ENCODE data around the gene GAS7.
"Not testable (repeated sequence)": the region's sequence is repeated elsewhere in the genome, so short reads cannot be mapped to it uniquely, and the experiment has no call there.

The GAS7 gene

DNA sequence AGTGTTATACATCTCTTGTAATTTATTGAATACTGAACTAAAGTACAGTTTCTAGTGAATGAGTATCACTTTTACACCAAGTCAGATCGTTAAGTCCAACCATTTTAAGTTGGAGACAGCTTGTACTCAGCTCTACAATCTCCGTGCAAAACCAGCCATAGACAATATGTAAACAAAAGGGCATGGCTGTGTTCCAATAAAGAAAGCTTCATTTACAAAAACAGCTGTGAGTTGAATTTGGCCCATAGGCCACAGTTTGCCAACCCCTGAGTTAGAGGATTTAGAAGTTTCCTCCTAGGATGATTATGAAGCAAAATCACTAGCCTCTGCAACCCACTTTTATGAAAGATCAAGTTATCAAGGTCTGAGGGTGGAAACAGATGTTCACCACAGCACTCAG is 187.7 kb downstream of the GAS7 start:
- DNase-seq: no peak

DNA sequence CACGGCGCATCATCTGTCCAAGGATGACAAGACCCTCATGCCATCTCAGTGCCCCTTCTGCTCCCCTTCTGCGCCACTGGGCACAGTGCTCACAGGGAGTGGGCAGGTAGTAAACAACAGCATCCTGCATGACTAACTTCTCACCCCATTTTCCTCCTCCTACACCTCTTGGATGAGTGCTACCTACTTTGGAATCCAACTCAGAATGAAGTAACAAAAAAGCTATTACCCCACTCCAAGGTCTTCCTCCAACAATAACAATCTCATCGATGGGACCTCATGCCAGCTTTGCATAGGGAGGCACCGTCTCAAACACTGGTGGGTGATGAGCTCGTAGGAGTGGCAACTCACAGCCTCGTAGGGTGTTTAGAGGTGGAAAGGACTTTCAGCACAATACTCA is 194.7 kb downstream of the GAS7 start:
- no peak for DNase-seq

DNA sequence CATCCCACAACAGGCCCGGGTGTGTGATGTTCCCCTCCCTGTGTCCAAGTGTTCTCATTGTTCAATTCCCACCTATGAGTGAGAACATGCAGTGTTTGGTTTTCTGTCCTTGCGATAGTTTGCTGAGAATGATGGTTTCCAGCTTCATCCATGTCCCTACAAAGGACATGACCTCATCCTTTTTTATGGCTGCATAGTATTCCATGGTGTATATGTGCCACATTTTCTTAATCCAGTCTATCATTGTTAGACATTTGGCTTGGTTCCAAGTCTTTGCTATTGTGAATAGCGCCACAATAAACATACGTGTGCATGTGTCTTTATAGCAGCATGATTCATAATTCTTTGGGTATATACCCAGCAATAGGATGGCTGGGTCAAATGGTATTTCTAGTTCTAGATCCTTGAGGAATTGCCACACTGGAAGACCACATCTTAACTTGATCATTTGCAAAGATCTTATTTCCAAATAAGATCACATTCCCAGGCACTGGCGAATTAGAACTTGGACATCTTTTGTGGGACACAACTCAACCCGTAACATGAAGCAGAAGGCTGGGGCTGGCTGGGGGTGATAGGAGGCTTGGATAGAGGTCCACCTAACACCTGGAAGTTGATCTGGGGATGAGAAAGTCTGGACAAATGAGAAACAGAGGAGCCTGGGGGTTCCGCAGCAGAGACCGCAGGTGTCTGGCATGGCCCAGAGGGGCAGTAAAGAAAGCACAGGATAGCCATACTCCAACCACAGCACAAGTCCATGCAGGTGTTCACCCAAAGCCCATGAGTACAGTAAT is 195.6 kb downstream of the GAS7 start:
- DNase-seq: not testable (repeated sequence)

DNA sequence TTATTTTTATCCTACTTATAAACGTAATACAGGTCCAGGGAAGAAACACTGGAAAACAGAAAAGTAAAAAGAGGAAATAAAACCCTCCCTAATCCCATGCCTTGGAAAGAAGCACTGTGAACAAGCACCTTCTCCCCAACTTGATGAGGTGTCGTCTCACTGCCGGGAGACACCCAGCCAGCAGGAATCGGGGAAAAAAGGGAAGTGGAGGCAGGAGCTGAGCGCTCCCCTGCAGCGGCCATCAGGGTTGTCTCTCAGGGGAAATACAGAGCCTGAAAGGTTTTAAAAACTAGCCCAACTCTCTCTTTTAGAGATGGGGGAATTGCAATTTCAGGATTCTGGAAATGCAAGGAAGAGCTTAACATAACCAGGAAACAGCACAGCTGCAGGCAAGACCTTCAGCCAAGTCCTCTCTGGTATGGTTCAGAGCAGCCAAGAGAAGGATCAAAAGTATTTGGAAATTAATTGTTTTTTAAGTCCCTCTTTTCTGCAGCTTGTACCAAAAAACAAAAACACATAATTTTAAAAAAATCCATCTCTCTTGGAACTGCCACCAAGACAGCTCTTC is 197.0 kb downstream of the GAS7 start:
- DNase-seq: no peak

DNA sequence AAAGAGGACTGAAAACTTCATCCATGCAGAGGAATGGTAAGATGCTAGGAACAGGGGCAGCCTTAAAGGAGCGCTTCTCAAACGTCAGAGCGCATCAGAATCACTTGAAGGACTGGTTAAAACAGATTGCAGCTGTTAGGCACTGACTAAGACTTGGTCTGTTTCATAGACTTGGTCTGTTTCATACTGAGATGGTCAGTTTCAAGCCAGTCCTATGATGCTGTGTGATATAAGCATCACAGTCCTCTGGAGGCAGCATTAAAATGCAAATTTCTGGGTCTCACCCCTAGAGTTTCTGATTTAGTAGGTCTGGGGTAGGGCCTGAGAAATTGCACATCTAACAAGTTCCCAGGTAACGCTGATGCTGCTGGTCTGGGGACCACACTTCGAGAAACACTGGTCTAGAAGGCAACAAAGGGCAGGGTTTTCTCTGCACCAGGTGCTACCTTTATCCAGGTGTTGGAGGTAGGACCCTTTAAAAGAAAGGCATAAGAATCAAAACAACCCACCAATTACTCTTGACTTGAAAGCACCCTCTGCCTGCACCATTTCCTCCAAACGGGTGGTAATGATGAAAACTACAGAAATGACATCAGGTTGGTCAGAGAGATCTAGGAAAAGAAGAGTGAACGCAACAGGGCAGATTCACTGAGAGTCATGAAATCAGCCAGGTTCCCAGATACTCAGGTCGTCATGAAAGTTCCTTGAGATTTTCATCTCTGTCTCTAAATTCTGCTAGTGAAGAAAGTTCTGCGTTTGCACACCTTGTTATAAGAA is 198.3 kb downstream of the GAS7 start:
- DNase-seq: no peak

DNA sequence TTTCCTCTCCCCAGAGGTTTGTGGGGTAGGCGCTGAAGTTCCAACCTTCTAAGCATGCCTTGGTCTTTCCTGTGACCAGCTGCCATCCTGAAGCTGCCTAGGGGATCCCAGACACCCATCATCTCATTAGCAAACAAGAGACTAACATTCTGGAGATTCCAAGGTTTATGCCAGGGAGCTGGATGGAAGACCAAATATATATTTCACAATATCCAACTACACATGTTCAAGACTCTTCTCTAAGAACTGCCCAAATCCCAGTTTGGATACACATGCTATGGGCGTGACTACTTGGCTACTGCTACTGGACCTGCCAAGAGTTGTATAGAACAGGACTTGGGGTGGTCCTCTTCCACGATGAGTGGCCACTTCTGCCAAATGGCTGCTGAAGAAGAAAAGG is 200.3 kb downstream of the GAS7 start:
- DNase-seq: no peak

DNA sequence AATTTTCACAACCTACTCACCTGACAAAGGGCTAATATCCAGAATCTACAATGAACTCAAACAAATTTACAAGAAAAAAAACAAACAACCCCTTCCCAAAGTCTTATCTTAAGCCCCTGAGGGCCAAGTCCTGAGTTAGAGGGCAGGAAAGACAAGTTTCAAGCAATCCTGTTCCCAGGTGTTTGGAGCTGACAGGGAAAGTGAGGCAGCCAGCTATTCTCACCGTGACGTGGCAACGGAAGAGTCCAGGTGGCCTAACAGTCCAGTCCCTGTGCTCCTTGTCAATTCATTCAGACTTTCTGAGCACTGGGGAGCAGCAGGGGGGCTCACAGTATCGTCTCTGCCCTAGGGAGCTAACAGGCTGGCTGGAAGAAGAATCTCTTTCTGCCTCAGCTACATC is 203.6 kb downstream of the GAS7 start:
- no peak for DNase-seq

DNA sequence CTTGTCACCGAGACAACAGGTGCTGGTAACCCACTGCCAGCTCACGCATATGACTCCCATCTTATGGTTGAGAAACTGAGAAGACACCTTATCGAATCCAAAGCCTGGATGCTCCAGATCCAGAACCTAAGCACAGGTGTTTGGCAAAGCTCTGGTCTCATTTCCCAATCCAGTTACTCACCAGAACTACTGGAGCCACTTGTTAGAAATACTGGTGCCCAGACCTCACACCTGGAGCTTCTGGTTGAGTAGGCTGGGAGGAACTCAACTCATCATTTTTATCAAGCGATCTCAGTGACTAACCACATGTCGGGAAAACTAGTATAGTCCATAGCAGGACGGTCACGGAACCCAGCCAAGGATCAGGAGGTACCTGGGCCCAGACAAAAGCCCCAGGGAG is 206.6 kb downstream of the GAS7 start:
- no peak for DNase-seq

DNA sequence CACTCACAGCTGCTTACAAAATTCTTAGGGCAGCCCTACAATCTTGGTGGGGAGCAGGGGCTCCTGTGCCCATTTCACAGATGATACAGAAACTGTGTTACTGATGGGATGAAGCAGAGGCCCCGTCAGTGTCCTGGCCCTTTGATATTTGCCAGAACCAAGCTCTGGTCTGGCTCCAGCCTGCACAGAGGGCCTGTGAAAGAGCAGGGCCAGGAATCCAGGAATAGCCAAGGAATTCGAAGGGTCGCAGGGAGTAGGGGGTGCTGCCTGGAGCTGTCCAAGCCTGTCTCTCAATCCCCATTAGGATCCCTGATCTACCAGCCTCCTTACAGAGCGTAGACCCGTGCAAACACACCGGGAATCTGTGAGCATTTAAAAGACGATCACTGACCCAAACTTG is 207.1 kb downstream of the GAS7 start:
- DNase-seq: no peak

DNA sequence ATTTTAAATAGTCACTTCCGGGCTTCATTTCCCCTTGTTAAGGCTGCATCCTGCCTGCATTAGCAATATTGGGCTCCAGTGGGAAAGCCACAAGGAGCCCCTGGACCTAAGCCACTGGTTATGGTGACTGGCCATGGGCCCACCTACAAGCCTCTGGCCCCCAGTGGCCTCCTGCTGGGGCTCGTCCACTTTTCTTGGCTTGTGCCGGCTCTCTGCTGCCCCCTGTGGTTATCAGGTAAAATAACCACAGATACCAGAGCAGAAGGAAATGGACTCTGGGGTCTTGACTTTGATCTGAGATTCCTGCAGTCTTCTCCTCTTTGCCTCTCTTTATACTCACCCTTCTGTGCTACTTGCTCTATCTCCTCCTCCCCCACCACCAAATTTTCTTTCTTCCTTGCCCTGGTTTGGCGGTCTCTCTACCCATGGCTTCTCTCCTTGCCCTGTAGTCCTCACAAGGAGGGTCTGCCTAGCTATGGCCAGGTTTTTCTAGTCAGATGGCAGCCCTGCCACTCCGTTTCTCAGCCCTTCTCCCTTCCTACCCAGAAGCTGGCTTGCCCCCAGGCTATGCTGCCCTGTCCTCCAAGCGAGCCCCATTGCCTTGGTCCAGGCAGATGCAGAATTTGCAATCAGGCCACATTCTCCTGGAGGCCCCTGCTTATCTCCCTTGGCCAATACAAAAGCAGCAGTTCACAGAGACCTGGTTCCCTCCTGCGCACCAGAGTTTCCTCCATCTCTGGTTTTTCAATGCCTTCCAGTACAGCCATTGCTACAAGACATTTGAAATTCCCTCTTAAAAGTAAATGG is 210.4 kb downstream of the GAS7 start:
- DNase-seq: peak; percentile 21

DNA sequence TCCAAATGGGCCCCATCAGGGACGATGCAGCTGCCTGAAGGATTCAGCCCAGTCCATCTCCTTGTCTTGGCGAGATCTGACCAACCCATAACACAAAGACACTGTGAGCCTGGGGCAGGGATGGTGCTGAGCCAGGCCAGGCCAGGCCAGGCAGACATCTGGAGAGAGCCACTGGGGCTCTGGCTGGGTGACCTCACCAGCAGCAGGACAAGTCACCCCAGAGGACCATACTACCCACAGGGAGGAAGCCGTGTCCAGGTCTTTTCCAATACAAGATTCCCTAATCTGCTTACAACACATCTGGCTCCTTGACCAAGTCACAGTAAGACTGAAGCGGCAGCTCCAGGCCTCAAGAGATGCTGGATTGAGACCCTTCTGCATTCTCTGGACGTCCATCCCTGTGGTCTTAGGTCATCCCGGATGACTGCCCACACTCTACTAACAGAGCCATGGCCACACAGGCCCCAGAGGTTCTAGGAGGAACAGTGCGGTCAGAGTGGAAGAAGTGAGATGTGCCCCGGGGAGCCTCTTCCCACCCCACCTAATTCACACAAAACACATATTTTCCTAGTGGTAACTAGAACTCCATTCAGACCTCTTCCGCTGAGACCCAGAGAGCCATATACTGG is 211.5 kb downstream of the GAS7 start:
- DNase-seq: no peak

DNA sequence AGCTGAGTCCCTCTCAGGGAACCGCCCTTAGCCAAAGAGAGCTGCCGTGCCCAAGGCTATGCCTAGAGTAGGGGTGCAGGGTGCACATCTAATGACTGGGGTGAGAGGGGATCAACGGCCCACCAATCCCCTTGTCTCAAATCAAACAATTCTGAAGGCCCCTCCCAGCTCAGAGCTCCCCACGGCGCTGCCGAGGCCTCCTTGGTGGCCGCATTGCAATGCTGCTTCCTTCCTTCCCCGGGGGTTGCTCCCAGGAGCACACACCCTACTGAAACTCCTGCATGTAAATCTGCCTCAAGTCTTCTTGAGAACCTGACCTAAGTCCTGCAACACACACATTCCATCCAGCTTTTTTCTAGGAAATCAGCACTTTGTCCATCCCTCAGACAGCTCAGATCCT is 212.8 kb downstream of the GAS7 start:
- no peak for DNase-seq

DNA sequence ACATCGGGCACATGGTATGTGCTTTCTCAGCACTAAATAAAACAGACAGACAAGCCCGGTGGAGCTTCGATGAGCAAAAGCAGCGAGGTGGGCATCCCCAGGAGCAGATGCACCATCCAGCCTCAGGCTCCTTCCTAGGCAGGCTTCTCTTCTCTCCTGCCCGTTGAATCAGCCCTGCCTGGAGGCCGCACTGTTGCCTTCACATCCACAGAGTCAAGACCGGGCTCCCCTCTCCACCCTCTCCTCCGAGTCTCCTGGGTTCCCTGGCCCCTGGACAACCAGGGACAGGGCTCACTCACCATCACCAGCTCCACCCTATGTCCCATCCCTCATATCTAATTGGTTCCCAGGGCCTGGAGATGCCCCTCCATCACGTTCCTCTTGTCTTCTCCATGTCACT is 213.6 kb downstream of the GAS7 start:
- no peak for DNase-seq

DNA sequence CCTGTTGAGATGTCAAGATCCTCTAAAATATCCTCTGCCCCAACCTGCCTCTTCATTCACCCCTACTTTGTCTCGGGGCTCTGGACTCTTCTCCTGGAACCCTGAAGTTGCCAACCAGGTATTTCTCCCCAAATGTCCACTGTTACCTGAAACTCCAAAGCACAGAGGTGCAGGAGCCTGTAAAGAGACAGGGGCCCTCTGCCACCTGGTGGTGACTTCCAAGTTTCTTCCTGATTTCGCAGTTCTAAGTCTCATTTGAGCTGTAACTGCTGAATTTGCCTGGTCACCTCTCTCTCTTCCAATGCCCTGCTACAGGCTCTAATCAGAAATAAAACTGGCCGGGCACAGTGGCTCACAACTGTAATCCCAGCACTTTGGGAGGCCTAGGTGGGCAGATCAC is 216.2 kb downstream of the GAS7 start:
- no peak for DNase-seq

DNA sequence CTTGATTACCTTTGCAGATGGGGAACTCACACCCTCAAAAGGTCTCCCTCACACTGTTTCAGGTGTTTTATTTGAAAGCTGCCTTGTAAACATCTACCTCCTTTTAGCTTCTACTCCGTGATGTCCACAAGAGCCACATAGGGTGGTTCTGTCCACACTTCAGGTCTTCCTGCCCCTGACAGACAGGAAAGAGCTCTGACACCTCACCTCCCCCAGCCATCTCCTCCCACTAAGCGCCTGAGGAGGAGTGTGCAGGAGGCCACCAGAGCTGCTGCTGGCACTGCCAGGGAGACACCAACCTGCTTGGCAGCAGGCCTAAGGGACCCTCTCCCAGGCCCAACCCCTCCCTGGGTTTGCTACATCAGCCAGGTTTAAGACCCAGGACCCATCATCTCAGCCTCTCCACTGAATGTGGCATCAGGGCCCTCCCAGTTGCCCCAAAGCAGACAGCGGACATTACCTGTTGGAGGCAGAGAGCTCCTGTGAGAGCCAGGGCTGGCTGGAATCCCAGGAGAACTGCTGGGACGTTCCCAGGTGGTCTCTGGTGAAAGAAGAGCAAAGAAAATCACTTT is 217.0 kb downstream of the GAS7 start:
- DNase-seq: no peak

DNA sequence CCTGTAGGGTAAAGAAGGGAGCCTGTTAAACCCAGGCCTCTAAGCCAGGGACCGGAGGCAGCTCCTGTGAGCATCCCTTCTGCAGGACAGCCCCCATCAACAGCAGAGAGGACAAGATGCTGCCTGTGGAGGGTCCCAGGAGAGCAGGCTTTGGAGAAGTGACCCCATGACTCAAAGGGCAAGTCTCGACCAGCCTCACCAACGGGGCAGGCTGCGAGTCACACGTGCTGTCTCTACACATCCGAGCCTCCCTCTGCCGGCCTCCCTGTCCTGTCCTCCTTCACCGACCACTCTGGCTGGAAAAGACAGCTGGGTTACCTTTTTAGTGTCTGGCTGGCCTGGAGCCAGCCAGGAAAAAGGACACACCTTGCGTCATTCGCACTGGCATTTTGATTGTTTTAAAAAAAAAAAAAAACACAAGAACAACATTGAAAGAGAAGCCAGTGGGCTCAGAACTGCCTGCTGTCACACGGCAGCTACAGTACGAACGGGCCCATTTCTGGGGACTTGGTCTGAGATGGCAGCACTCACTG is 218.9 kb downstream of the GAS7 start:
- no peak for DNase-seq

DNA sequence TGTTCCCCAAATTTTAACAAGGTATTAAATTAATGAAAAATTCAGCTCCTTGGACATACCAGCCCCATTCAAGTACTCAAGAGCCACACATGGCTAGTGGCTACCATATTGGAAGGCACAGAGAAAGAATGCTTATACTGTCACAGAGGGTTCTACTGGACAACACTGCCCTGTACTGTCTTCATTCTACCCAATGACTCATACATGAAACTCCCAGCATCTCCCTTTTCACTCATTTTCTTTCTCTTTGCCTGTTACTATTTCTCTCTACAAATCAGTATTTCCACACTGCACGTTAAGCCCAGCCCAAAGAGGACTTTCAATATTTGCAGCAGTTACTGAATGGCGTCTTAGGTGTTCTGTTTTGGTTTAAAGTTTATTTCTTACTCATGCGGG is 221.2 kb downstream of the GAS7 start:
- no peak for DNase-seq

DNA sequence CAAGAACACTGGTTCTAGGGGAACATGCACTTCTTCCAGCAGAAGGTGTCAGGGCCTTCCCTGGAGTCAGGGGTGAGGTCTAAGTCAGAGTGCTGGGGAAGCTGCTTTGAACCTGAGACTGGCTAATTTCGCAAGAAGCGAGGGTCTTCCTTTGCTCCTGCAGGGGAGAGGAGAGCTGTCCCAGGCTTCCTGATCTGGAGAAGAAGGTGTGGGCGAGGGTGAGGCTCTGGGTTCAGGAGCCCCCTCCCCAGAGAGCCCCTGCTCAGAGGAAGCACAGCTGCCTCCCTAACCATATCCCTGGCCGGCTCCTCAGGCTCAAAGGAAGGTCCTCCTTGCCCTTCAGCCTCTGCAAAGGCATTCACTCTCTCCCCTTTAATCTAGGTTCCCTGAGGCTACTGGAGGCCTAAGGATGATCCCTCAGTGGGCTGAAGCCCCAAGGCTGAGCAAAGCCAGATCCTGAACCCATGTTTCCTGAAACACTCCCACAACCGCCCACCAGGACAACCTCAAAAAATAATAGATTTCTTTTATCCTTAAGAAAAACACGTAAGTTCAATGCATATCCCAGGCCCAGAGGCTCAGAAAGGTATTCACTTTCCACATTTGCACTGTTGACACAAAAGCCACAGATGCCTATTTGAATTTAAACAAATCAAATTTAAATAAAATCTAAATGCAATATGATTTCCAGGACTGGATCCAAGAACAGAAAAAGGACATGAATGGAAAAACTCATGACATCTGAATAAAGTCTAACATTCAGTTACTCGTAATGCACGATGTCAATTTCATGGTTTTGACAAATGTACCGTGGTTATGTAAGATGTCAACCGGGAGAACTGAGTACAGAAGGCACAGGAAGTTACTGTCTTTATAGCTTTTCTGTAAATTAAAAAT is 221.9 kb downstream of the GAS7 start:
- DNase-seq: no peak

DNA sequence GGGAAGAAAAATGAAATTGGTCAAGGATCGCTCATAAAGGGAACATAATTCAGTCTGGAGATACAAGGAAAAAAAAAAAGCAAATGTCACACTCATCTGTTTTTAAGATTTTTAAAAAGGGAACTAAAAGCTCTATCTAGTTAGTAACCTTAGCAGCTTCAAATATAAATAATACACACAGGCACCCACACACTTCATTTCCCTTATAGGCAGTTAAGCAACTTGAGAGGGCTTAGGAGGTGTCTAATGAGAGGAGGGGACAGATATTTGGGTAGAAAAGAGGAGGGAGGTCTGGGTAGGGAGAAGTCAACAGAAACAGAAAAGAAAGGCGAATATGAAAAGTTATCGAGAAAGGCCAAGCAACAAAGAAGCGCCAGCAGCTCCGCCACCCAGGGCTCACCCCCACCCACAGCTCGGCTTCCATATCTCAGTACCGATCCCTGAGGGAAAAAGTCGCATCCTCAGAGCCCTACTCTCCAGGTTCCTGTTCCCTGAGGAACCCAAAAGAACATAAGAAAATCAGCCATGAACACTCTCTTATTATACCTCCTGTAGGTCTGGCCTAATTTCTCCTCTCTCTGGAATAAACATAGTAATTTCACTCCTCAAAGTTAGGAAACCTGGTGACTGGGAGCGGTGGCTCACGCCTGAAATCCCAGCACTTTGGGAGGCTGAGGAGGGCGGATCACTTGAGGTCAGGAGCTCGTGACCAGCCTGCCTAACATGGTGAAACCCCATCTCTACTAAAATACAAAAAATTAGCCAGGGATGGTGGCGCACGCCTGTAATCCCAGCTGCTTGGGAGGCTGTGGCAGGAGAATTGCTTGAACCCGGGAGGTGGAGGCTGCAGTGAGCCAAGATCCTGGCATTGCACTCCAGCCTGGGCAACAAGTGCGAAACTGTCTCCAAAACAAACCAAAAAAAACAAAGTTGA is 223.7 kb downstream of the GAS7 start:
- DNase-seq: no peak

Data from CD4-positive, alpha-beta T cell treated with Interleukin-17A for 1 hour (primary cell).